ENCODE results near the gene SIPA1L2. TPM values are rescaled to one million over a fixed set of nuclear protein-coding genes. Genes with fewer than 3 reads are reported as not detected.

The SIPA1L2 gene
- total RNA-seq, 1 donor from 2014 or later = 81.4 TPM

- Mint-ChIP-seq H3K36me3 (peaks cover 4% of the 10 kb centered on the region), H3K27ac (no peak overlapping the region), H3K9me3 (no peaks in the 10 kb centered on the region), H3K4me1 (peaks cover 13% of the 10 kb centered on the region), H3K4me3 (no peak overlapping the region), H3K27me3 (ENCODE audit: low read depth) (no peaks in the 10 kb centered on the region)
- DNase-seq (ENCODE audit: low spot score in 2 of 2, unreplicated experiment in 2 of 2) = no peak
- no peak for TF ChIP-seq CTCF (IDR thresholded peaks at IDR 0.05; ENCODE audit: unreplicated experiment)
These were observed 43.3 kb downstream of the SIPA1L2 start for GRCh38 chr1:232586679-232587078.

DNA sequence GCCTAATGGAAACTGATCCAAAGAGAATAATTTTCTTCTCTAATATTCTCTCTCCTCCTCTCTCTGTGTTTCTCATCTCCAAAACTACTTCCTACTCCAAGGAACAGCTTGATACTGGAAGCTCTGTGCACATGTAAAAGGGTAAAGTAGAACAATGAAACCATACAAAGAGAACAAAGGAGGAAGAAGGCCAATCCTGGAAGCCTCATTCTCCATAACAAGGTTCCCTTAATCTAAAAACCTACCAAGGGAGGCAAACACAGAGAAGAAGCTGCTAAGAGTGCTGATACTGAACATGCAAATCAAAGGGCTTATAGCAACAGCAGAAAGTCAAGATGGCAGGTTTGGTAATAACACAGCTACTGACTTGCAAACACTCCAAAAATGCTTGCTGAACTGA is 44.4 kb downstream of the SIPA1L2 start:
- no peaks in the 10 kb centered on the region for H3K27me3 Mint-ChIP-seq (ENCODE audit: low read depth)
- no peak overlapping the region for H3K4me3 Mint-ChIP-seq
- H3K9me3 Mint-ChIP-seq = no peaks in the 10 kb centered on the region
- peaks cover 10% of the 10 kb centered on the region for H3K4me1 Mint-ChIP-seq
- no peak overlapping the region for H3K27ac Mint-ChIP-seq
- no peak for TF ChIP-seq CTCF (IDR thresholded peaks at IDR 0.05; ENCODE audit: unreplicated experiment)
- DNase-seq (ENCODE audit: low spot score in 2 of 2, unreplicated experiment in 2 of 2) = no peak
- H3K36me3 Mint-ChIP-seq = peaks cover 4% of the 10 kb centered on the region

DNA sequence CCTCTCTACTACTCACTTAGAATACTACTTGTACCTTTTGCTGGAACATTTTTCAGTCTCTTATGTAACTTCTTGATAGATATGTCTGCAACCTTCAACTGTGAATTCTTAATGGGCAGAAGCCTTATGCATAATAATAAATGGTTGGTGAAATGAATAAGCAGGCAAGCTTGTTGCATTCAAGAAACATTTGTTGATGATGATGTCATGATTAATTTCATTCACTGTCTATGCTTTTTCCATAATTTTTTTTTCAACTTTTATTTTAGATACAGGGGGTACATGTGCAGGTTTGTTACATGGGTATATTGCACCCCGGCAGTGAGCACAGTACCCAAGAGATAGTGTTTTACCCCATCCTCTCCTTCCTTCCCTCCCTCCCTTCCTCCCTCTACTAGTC is 48.0 kb downstream of the SIPA1L2 start:
- Mint-ChIP-seq H3K4me3 (no peak overlapping the region), H3K36me3 (no peaks in the 10 kb centered on the region), H3K4me1 (peaks cover 24% of the 10 kb centered on the region), H3K27ac (no peak overlapping the region), H3K27me3 (ENCODE audit: low read depth) (no peaks in the 10 kb centered on the region), H3K9me3 (no peaks in the 10 kb centered on the region)
- TF ChIP-seq CTCF (IDR thresholded peaks at IDR 0.05; ENCODE audit: unreplicated experiment) = no peak
- no peak for DNase-seq (ENCODE audit: low spot score in 2 of 2, unreplicated experiment in 2 of 2)

Other genes with a start within 250 kb of the SIPA1L2 start
- 2.1 to 2.3 TPM (median 2.2 TPM) in 3 replicates for gene MAP10, start 175.3 kb upstream of the SIPA1L2 start, total RNA-seq

Measured in mesothelial cell of epicardium (in vitro differentiated cells).